Omental fat pad (tissue), 4 donors: ENCODE results near the gene FNTB. TPM values are rescaled to one million over a fixed set of nuclear protein-coding genes. Genes with fewer than 3 reads are reported as not detected.

Source experiments
- ATAC-seq: fragments of 150-250 bp; one replicate; pipeline ENCODE4 v1.9.1; 2016; ENCODE audit warnings: mild to moderate bottlenecking, moderate library complexity; ENCODE audit not compliant: low FRiP score
- DNase-seq: peaks from one replicate; pipeline ENCODE4 v3.0.0-alpha.2; 2019; ENCODE audit warnings: low spot score
- total RNA-seq, 4 donors: library from RNA; depleted of rRNA; stranded (reverse); fragments of >200 nt; gene quantifications; one replicate each; pipeline ENCODE4 v1.1.0, GENCODE V29; 2016
- TF ChIP-seq, protein P1 (sequence below), 3 donors: fragments of 450-650 bp; IDR thresholded peaks; one replicate each; pipeline ENCODE4 v1.5.1; 2016 to 2017; ENCODE audit warnings: antibody characterized with exemption in 3 of 3, mild to moderate bottlenecking in 3 of 3, moderate library complexity in 2 of 3

The FNTB gene
- total RNA-seq, 4 donors from 2014 or later = 8.4 to 16.7 (median 13.7) TPM

DNA sequence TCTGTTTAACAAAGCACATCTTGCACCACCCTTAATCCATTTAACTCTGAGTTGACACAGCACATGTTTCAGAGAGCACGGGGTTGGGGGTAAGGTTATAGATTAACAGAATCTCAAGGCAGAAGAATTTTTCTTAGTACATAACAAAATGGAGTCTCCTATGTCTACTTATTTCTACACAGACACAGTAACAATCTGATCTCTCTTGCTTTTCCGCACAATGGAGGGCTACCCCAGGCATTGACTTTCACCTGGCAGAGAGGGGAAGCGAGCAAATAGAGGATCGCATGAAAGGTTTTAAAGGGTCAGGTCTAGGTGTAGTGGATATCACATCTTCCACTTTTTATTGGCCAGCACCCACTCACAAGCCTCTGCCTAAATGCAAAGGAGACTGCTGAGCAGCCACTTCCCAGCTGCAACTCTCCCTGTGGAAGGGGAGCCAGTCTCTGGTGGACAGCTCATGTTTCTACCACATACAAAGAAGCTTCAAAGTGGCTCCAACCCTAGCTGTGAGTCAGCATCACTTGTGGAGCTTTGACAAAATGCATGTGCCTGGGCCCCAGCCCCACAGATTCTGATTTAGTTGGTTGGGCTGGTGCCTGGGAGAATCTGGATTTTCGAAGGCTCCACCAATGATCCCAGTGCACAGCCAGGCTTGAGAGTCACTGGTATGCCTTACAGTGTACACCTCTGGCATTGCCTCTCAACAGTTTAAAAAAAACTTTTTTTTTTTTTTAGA, 7.2 kb upstream of the FNTB start:
- DNase-seq = no peak
- TF ChIP-seq, protein P1, sequence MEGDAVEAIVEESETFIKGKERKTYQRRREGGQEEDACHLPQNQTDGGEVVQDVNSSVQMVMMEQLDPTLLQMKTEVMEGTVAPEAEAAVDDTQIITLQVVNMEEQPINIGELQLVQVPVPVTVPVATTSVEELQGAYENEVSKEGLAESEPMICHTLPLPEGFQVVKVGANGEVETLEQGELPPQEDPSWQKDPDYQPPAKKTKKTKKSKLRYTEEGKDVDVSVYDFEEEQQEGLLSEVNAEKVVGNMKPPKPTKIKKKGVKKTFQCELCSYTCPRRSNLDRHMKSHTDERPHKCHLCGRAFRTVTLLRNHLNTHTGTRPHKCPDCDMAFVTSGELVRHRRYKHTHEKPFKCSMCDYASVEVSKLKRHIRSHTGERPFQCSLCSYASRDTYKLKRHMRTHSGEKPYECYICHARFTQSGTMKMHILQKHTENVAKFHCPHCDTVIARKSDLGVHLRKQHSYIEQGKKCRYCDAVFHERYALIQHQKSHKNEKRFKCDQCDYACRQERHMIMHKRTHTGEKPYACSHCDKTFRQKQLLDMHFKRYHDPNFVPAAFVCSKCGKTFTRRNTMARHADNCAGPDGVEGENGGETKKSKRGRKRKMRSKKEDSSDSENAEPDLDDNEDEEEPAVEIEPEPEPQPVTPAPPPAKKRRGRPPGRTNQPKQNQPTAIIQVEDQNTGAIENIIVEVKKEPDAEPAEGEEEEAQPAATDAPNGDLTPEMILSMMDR (IDR thresholded peaks at IDR 0.05) = no peak
- no peak for ATAC-seq

- ATAC-seq = peak; percentile 8
- TF ChIP-seq, protein P1 (IDR thresholded peaks at IDR 0.05) = no peak
- no peak for DNase-seq
Observed at GRCh38 chr14:64983439-64984310, 3.0 kb upstream of the FNTB start.

DNA sequence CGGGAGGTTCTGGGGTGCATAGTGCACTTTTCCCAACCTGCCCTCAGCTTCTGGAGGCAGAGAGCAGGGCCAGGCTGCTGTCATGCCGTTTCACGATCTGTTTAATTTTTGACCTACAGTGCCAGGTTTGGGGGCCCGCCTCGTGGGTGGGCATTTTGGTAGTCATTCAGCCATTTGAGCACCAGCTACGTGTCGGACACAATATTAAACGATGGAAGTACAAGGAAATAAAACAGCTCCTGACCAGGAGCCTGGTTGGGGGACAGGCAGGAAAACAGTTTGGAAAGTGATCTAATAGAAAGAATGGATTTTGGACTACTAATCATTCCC, 708 bp downstream of the FNTB start:
- DNase-seq (no peak), ATAC-seq (no peak)
- TF ChIP-seq, protein P1 (IDR thresholded peaks at IDR 0.05) = no peak

GRCh38 chr14:64990296-64990695, 3.6 kb downstream of the FNTB start:
- TF ChIP-seq, protein P1 (IDR thresholded peaks at IDR 0.05) = no peak
- no peak for DNase-seq
- no peak for ATAC-seq

GRCh38 chr14:64990939-64991338, 4.2 kb downstream of the FNTB start:
- DNase-seq (no peak), ATAC-seq (no peak)
- TF ChIP-seq, protein P1 (IDR thresholded peaks at IDR 0.05) = no peak

- ATAC-seq = no peak
- TF ChIP-seq, protein P1 (IDR thresholded peaks at IDR 0.05) = no peak
- no peak for DNase-seq
Observed at GRCh38 chr14:64992328-64992885, 5.7 kb downstream of the FNTB start.
